Activated T-cell treated with anti-CD3 and anti-CD28 coated beads for 4 hours (primary cell): ENCODE measurements around the gene GATA1.
"Not testable (repeated sequence)": the region's sequence is repeated elsewhere in the genome, so short reads cannot be mapped to it uniquely, and the experiment has no call there.

Source experiments
- DNase-seq: peaks from one replicate; pipeline ENCODE4 v3.0.0-alpha.2; 2020

GATA1 gene

DNA sequence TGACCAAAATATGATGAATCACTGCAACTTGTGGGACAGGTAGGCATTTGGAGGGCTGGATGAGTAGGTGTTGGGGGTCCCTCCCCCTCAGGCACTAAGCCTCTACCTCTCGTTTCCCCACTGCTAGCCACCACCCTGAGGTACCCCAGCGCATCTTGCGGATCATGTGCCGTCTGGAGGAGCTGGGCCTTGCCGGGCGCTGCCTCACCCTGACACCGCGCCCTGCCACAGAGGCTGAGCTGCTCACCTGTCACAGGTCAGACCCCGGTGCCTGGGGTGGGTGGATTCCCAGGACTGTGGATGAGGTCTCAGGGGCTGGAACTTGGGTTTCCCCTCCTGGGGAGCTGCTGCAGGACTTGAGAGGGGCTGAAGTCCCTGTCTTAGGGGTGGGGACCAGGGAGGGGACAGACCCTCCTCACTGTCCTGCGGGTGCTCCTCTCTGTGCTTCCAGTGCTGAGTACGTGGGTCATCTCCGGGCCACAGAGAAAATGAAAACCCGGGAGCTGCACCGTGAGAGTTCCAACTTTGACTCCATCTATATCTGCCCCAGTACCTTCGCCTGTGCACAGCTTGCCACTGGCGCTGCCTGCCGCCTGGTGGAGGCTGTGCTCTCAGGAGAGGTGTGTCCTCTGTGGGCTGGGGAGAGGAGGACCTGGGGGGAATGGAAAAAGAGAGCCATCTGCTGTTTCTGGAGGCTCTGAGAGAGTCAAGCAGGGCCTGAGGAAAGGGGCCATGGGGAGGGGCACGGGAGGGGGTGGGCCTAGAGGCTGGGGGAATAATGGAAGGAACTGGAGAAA is 29.8 kb downstream of the GATA1 start:
- no peak for DNase-seq

DNA sequence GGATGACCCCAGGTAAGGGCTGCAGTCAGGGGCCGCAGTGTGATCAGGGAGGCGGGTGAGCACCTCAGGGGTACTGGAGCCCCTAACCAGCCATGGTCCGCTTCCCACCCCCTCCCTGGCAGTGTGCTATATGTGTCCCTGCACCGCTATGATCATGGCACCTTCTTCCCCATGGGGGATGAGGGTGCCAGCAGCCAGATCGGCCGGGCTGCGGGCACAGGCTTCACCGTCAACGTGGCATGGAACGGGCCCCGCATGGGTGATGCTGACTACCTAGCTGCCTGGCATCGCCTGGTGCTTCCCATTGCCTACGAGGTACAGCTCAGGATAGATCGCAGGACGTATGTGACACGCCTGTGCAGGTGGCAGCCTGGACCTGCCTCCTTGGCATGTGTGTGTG is 31.7 kb downstream of the GATA1 start:
- DNase-seq = no peak

DNA sequence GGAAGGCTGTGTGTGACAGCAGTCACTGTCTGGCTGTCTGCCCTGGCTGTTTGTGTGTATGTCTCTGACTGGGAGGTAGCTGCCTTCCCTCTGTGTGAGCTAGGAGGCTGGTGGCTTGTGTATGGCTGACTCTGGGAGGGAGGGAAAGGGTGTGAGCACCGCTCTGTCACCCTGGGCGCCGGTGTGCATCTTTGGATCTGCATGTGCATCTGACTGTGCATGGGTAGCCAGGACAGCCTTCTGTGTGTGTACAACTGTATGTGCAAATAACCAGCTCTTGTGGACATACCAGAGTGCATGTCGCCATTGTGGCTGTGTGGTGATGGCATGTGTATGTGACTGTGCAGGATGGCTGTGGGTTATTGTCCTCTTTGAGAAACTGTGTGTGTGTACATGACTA is 32.5 kb downstream of the GATA1 start:
- no peak for DNase-seq

DNA sequence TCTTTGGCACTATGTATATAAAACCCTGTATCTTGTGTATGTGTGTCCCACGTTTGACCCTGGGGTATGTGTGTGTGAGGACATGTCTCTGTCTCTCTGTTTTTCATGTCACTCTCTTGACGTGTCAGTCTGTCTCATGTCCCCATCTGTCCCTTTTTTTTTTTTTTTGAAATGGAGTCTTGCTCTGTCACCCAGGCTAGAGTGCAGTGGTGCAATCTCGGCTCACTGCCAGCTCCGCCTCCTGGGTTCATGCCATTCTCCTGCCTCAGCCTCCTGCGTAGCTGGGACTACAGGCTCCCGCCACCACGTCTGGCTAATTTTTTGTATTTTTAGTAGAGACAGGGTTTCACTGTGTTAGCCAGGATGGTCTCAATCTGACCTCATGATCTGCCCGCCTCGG is 33.0 kb downstream of the GATA1 start:
- not testable (repeated sequence) for DNase-seq

DNA sequence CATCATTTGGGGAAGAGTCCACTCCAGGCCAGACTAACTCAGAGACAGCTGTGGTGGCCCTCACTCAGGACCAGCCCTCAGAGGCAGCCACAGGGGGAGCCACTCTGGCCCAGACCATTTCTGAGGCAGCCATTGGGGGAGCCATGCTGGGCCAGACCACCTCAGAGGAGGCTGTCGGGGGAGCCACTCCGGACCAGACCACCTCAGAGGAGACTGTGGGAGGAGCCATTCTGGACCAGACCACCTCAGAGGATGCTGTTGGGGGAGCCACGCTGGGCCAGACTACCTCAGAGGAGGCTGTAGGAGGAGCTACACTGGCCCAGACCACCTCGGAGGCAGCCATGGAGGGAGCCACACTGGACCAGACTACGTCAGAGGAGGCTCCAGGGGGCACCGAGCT is 36.7 kb downstream of the GATA1 start:
- no peak for DNase-seq

GRCh38 chrX:48824066-48824465 is 37.7 kb downstream of the GATA1 start:
- DNase-seq = no peak

GRCh38 chrX:48826135-48826875 is 39.9 kb downstream of the GATA1 start, which contains the start of gene ERAS:
TSS of gene ERAS (plus strand) at chrX:48826513. CDS start at chrX:48829124, 2,611 bp downstream.
- DNase-seq = no peak

DNA sequence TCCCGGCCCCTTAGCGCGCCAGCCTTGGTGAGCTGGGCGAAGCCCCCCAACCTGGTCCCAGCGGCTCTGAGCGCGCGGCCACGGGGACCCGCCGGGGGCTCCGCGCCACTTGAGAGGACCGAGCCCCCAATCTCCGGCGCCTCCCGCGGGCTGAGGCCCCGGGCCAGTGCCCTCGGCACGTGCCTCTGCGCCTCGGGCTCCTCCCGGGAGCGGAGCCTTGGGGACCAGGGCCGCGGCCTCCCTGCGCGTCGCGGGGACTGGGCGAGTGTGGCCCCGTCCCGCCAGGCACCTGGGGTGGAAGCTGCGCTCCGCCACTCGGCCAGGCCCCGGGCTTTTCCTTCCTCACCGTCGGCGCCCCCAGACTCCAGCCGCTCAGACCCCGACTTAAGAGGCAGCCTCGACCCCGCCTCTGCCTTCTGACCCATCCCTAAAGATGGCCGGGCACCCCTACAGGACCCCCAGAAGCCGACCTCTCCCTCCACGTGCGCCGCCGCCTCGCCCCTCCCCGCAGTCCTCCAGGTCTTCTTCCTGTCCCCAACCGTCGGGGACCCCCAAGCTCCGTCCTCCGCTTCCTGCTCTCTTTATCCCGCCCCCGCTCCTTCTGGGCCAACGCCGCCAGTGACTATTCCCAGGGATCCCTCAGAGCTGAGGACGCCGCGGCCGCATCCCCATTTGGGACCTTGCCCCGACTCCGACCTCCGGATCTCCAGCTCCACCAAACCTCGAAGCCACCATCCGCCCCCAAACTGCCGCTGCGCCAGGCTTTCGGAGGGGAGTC is 40.7 kb downstream of the GATA1 start:
- no peak for DNase-seq

DNA sequence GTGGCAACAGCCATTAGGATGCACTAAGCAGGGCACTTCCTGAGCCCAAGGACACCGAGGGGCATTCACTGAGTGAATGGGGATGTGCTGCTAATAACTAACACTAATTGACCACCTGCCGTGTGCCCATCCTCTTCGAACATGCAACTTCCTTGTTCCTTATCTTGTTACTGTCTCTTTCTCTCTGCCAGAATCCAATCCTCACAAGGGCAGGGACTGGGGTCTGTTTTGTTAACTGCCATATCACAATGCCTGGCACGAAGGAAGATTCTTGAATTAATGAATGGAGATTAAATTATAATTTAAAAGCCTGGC is 41.2 kb downstream of the GATA1 start:
- DNase-seq = no peak

DNA sequence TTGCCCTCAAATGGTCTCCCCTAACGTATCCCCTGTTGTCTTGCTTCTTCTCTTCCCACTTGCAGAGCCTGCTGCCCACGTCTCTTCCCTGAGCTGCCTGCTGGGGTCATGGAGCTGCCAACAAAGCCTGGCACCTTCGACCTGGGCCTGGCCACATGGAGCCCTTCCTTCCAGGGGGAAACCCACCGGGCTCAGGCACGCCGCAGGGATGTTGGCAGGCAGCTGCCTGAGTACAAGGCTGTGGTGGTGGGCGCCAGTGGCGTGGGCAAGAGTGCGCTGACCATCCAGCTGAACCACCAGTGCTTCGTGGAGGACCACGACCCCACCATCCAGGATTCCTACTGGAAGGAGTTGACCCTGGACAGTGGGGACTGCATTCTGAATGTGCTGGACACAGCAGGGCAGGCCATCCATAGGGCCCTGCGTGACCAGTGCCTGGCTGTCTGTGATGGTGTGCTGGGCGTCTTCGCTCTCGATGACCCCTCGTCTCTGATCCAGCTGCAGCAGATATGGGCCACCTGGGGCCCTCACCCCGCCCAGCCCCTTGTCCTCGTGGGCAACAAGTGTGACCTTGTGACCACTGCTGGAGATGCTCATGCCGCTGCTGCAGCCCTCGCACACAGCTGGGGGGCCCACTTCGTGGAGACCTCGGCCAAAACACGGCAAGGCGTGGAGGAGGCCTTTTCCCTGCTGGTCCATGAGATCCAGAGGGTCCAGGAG is 42.8 kb downstream of the GATA1 start:
- DNase-seq = no peak

- DNase-seq = no peak
These were observed 44.9 kb downstream of the GATA1 start for GRCh38 chrX:48831136-48831908.

GRCh38 chrX:48831909-48832291 is 45.5 kb downstream of the GATA1 start:
- no peak for DNase-seq

DNA sequence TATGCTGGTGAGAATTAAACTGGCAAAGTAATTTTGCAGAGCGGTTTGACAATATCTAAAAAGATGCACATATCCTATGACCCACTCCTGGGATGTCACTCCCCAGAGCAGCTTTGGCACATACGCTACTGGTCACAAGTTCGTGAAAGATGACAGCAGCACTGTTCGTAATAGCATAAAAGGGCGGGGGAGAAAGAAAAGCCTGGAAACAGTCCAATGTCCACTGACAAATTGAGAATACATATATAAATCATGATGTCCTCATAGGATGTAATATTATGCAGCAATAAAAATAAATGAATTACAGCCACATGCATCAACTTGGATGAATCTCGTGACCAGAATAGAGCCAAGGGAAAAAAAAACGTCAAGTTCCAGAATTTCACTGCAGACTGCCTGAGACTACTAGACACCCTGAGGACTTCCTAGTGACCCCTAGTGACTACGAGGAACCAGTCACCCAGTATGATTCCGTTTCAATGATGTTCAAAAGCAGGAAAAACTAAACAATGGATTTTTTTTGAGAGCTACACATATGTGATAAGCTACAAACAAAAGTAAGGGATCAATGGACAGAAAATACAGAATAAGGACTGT is 47.2 kb downstream of the GATA1 start:
- no peak for DNase-seq

DNA sequence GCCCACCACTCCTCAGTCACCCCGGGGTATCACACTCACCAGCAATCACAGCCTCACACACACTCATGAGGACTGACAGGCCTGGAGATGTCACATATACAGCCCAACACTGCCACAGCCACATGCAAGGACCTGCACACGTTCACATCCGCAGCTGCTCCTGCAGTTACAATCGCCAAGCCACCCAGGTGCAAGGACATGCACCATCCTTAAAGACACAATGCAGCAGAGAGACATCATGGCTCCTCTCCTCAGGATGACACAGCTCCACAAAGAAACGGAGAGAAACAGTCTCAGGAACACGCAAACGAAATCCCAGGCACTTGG is 48.0 kb downstream of the GATA1 start:
- DNase-seq = no peak

DNA sequence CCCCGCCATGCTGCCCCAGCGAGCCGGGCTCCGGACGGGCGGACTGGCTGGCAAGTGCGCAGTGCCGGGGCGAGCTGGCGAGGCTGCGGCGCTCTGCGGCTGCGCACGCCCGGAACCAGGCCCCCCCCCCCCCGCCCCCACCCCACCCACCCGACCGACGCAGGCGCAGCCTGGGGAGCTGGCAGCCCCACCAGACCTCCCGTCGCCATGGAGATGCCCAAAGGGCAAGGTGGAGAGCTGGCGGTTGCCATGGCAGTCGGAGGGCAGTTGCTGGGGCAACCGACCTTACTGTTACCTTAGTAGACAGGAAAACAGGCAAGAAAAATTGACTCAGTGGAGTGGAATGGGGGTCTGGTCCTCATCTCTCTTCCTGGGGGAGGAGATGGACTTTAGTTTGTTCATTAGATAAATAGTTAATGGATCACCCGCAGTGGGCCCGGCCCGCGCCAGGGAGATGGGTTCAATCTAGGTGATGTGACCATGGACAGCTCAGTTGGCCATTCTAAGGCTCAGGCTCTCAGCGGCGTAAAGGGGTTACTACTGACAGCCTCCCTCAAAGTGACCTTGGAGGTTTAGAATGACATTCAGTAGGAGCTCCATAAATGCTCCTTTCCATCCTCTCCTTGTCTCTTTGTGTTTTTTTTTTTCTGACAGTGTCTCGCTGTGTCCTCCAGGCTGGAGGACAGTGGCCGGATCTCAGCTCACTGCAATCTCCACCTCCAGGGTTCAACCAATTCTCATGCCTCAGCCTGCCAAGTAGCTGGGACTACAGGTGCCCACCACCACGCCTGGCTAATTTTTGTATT is 49.3 kb downstream of the GATA1 start, which contains the start of gene PCSK1N:
TSS of gene PCSK1N (minus strand) at position 87 of the 806 bp plus-strand sequence. CDS start at position 9, 78 bp downstream.
- DNase-seq = no peak

DNA sequence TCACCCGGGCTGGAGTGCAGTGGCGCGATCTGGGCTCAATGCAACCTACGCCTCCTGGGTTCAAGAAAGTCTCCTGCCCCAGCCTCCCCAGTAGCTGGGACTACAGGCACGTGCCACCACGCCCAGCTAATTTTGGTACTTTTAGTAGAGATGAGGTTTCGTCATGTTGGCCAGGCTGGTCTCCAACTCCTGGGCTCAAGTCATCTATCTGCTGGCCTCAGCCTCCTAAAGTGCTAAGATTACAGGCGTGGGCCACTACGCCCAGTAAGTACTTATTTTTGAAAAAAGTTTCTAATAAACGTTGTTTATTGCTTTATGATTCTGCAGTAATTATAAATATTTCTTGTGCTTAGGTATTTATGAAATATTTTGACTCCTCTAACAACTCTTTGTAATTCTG is 53.3 kb downstream of the GATA1 start:
- no peak for DNase-seq
